GM10248 (cell line): ENCODE measurements around the gene RERE.

Source experiments
- CTCF ChIA-PET: fragments of 300-600 bp; sonication (Branson Sonifier 250); formaldehyde crosslinking; extraction: SDS; loops from one replicate; lab custom pipeline; 2021; ENCODE audit warnings: antibody characterized with exemption; lab: Yijun Ruan, JAX
- POLR2A ChIA-PET: fragments of 350-650 bp; sonication (Branson Sonifier 250); formaldehyde crosslinking; extraction: SDS; loops from one replicate; lab custom pipeline; 2020; ENCODE audit warnings: antibody characterized with exemption; lab: Yijun Ruan, JAX
- DNase-seq: peaks from one replicate; pipeline ENCODE4 v3.0.0; 2012; ENCODE audit errors: extremely low spot score
- TF ChIP-seq, protein P1 (sequence below): IDR thresholded peaks from 2 replicates; pipeline ENCODE4 v1.5.1; 2012; ENCODE audit warnings: mild to moderate bottlenecking, low read depth; ENCODE audit errors: extremely low read depth, missing control alignments, control extremely low read depth

Gene RERE

DNA sequence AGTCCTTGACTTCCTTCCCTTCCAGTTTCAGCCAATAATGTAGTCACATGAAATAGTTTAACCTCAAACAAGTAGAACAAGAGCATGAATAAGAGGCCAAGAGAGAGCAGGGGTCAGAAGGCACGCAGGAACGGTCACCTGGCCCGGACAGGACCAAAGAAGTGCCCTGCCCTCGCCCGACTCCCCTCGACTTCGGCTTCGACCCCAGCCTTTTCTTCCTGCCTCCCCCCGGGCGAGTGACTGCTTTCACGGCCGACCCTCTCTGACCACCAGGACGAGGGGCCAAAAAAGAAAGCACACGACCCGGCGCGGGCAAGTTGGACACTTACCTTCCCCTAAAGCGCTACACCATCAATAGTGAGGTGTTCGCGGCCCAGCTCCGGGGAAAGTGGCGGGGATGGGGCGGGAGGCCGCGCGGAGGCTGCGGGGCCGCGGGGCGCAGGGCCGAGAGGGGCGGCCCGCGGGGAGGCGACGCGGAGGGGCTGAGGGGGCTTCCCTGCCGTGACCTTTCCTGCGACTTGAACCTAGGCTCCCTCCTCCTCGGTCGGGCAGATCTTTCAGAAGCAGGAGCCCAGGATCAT, 519 bp downstream of the RERE start:
- peak; percentile 33 for DNase-seq
- CTCF ChIA-PET: interaction anchor here (2.5 kb wide), 1 partner anchor 32 kb away, joined by 11 read pairs; no protein-coding TSS in a partner anchor
- POLR2A ChIA-PET: no interaction called here
- TF ChIP-seq, protein P1, sequence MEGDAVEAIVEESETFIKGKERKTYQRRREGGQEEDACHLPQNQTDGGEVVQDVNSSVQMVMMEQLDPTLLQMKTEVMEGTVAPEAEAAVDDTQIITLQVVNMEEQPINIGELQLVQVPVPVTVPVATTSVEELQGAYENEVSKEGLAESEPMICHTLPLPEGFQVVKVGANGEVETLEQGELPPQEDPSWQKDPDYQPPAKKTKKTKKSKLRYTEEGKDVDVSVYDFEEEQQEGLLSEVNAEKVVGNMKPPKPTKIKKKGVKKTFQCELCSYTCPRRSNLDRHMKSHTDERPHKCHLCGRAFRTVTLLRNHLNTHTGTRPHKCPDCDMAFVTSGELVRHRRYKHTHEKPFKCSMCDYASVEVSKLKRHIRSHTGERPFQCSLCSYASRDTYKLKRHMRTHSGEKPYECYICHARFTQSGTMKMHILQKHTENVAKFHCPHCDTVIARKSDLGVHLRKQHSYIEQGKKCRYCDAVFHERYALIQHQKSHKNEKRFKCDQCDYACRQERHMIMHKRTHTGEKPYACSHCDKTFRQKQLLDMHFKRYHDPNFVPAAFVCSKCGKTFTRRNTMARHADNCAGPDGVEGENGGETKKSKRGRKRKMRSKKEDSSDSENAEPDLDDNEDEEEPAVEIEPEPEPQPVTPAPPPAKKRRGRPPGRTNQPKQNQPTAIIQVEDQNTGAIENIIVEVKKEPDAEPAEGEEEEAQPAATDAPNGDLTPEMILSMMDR: no peak

GRCh38 chr1:8816264-8816663, 1.2 kb downstream of the RERE start:
- DNase-seq: no peak
- POLR2A ChIA-PET: no interaction called here
- TF ChIP-seq, protein P1: no peak
- CTCF ChIA-PET: interaction anchor here (1.3 to 2.5 kb wide), 2 partner anchors 33 to 90 kb away, joined by 9 to 11 read pairs; no protein-coding TSS in a partner anchor

- CTCF ChIA-PET: interaction anchor here (0.8 to 2.5 kb wide), 7 partner anchors 10 to 89 kb away, joined by 3 to 11 read pairs (median 3); no protein-coding TSS in a partner anchor
- POLR2A ChIA-PET: no interaction called here
- TF ChIP-seq, protein P1: no peak
- DNase-seq: no peak
These were observed 1.8 kb downstream of the RERE start for GRCh38 chr1:8815582-8816151.

DNA sequence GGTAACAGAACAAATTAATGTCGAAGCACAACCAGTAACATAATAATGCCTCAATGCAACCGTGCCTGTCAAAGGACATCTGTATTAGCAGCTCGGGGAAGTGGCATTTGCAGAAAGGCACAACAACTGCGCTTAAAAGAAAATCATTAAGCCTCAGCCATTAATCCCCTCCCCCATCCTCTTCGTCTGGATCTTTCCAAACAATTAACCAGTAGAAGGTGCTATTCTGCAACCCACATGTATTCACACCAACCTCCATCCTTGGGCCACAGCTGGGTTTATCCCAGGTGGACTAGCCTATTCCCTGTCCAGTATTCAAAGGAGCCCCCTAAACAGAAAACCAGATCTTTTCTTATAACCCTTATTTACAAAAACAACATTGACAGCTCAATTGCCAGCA, 2.6 kb downstream of the RERE start:
- DNase-seq: no peak
- CTCF ChIA-PET: interaction anchor here (0.8 to 2.5 kb wide), 7 partner anchors 10 to 89 kb away, joined by 3 to 11 read pairs (median 3); no protein-coding TSS in a partner anchor
- POLR2A ChIA-PET: no interaction called here
- TF ChIP-seq, protein P1: peak; percentile 14

- ChIA-PET POLR2A (no interaction called here), CTCF (interaction anchor here (6.6 kb wide), 1 partner anchor 35 kb away, joined by 41 read pairs; no protein-coding TSS in a partner anchor)
These were observed 3.4 kb downstream of the RERE start for GRCh38 chr1:8813991-8814390.

More at GRCh38 chr1:8813991-8814390, 3.4 kb downstream of the RERE start:
- no peak for DNase-seq
- TF ChIP-seq, protein P1: no peak
